ENCODE data around the gene KRT32. TPM values are rescaled to one million over a fixed set of nuclear protein-coding genes. Genes with fewer than 3 reads are reported as not detected.

KRT32 gene
- 0.72 TPM in 1 of 2 replicates, not detected in the other for total RNA-seq (2014; rRNA removed; shearing (Covaris generic); ENCODE audit: low replicate concordance)

DNA sequence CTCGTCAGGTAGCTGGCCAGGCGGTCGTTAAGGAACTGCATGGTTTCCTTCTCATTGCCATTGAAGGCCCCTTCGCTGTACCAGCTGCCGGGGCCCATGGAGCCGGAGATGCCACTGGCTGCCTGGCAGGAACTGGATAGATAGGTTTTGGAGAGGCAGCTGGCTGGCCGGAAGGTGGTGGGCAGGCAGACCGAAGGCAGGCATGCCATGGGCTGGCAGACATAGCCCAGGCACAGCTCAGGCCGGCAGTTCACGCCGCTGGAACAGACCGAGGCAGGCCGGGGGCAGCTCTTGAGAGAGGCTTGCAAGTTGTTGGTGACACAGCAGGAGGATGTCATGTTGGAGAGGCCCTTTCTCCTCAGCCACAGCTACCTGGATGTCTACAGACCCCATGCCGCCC, at the start of gene KRT32:
Gene KRT32 (minus strand): TSS at position 399 of the 400 bp plus-strand sequence. CDS start 61 bp downstream, at position 338.
- Histone ChIP-seq H3K27me3 (no peaks in the 10 kb centered on the region), H3K4me3 (no peak within 1 kb of the TSS), H3K9me3 (peaks cover 23% of the 10 kb centered on the region), H3K36me3 (no peaks in the 10 kb centered on the region; the same call in 1 of the 2 replicates)
- no peak for DNase-seq

- no peaks in the 10 kb centered on the region for H3K9me3 ChIP-seq
These were observed 49.7 kb upstream of the KRT32 start for GRCh38 chr17:41516830-41517283.

GRCh38 chr17:41516147-41516829, 49.1 kb upstream of the KRT32 start:
- Histone ChIP-seq H3K4me3 (no peak overlapping the region; the same call in 1 of the 2 replicates), H3K36me3 (peaks cover 43% of the 10 kb centered on the region), H3K27me3 (no peaks in the 10 kb centered on the region), H3K9me3 (no peaks in the 10 kb centered on the region)
- DNase-seq: no peak

More at GRCh38 chr17:41516830-41517283, 49.7 kb upstream of the KRT32 start:
- peak overlapping the region; percentile 31 for H3K4me3 ChIP-seq
- H3K36me3 ChIP-seq: peaks cover 43% of the 10 kb centered on the region
- no peak for DNase-seq
- no peaks in the 10 kb centered on the region for H3K27me3 ChIP-seq

DNA sequence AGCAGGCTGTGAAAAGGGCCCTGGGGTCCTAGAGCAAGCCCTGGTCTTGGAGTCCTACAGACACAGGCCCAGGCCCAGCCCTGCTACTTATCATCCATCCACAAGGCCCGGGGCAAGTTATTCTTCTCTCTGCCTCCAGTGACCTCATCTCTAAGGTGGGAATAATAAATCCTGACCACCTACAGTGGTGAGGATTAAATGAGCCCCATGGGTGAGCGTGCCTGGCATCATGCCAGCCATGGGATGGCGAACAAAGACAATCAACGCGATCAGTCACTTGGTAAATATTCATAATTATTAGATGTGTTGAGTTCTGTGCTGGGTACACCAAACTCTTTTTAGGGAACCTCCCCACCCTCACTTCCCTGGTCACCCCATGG, 46.0 kb upstream of the KRT32 start:
- Histone ChIP-seq H3K9me3 (no peaks in the 10 kb centered on the region; the same call in 1 of the 2 replicates), H3K36me3 (peaks cover 43% of the 10 kb centered on the region), H3K27me3 (no peaks in the 10 kb centered on the region), H3K4me3 (no peak overlapping the region)
- no peak for DNase-seq

GRCh38 chr17:41512546-41513167, 45.5 kb upstream of the KRT32 start:
- H3K4me3 ChIP-seq: no peak overlapping the region
- no peak for DNase-seq
- H3K36me3 ChIP-seq: peaks cover 41% of the 10 kb centered on the region
- H3K27me3 ChIP-seq: no peaks in the 10 kb centered on the region
- H3K9me3 ChIP-seq: no peaks in the 10 kb centered on the region; the same call in 1 of the 2 replicates

- no peak overlapping the region for H3K4me3 ChIP-seq
- H3K36me3 ChIP-seq: peaks cover 36% of the 10 kb centered on the region
- no peaks in the 10 kb centered on the region for H3K27me3 ChIP-seq
- no peaks in the 10 kb centered on the region; the same call in 1 of the 2 replicates for H3K9me3 ChIP-seq
- DNase-seq: no peak
These were observed 44.5 kb upstream of the KRT32 start for GRCh38 chr17:41511716-41512115.

DNA sequence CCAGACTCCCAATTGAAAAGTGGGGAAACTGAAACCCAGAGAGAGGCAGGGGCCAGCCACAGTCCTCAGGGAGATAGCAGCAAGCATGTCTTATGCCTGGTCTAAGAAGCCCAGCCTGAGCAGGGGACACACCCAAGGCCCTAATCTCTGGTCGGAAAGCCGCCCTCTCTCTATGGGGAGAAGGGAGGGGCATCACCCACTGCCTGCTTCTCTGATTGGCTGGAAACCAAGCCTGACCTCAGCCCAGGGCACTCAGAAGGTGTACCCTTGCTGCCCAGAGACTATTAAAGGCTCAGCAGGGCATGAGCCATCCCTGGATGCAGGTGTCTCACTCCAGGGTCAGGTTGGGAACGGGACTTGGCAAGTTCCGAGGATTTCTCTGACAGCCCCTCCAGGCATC, 43.9 kb upstream of the KRT32 start:
- H3K4me3 ChIP-seq: no peak overlapping the region
- peaks cover 30% of the 10 kb centered on the region for H3K36me3 ChIP-seq
- no peaks in the 10 kb centered on the region; the same call in 1 of the 2 replicates for H3K9me3 ChIP-seq
- DNase-seq: no peak
- H3K27me3 ChIP-seq: no peaks in the 10 kb centered on the region

GRCh38 chr17:41510251-41511065, 43.3 kb upstream of the KRT32 start:
- Histone ChIP-seq H3K27me3 (no peaks in the 10 kb centered on the region), H3K9me3 (no peaks in the 10 kb centered on the region; the same call in 1 of the 2 replicates), H3K36me3 (peaks cover 24% of the 10 kb centered on the region), H3K4me3 (no peak overlapping the region)
- DNase-seq: no peak

DNA sequence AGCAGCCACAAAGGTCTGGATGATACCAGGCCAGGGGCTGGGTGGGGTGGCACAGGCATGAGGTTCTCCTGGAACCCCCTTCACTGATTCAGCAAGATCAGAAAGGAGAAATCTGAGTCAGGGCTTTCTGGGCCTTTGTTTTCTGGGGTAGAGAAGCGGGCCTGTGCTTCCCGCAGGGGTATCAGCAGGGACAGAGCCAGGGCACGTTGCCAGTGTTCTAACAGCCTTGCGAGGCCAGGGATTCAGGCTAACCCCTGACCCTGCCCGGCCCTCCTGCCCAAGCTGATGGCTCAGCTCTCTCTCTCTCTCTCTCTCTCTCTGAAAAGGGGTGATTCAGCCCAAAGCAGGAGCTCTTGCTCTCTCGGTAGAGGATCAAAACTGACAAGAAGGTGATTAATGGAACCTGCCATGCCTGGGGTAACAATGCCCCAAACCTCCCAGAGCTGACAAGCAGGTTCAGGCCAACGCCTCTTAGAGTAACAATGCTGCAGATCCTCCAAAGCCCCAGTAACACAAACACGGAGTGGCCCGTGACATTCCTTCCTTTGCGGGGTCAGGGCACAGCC, 40.2 kb upstream of the KRT32 start:
- Histone ChIP-seq H3K9me3 (no peaks in the 10 kb centered on the region; the same call in 1 of the 2 replicates), H3K36me3 (no peaks in the 10 kb centered on the region), H3K4me3 (no peak overlapping the region), H3K27me3 (no peaks in the 10 kb centered on the region)
- DNase-seq: no peak

DNA sequence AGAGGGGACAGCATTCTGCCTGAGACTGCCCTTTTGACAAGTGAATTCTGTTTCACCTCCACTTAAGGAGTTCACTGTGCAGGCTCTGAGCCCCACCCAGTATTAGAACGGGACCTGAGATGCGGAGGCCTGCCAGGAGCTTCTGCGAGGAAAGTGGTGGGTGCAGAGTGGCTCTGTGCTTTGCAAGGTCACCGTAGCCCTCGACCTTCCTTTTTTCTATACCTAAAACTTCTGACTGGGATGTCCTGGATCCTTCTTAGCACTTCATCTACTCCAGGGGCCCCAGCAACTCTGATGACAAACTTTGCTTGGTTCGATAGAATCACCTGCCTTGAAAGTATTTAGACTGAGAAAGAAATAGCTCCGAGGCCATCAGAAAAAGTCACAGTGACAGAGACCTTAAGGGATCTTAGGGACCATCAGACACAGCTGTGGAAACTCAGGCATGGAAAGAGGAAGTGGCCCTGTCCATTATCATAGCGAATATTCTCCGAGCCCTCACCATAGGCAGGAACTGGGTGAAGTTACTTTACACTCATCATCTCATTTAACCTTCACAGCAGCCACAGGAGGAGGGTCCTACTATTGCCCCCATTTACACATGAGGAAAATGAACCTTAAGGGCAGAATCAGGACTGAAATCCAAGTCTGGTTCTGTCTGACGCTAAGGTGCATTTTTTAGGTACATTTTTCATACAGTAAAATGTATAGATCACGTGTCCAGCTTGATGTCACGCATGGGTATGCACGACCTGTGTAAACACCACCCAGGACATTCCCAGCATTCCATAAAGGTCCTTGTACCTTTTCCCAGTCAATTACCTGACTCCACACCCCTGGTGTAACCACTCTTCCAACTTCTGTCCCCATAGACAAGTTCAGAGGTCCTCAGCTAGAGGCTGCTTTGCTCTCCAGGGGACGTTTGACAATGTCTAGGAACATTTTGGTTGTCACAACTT, 38.9 kb upstream of the KRT32 start:
- H3K27me3 ChIP-seq: no peaks in the 10 kb centered on the region
- H3K36me3 ChIP-seq: no peaks in the 10 kb centered on the region
- no peaks in the 10 kb centered on the region; the same call in 1 of the 2 replicates for H3K9me3 ChIP-seq
- H3K4me3 ChIP-seq: no peak overlapping the region
- no peak for DNase-seq

DNA sequence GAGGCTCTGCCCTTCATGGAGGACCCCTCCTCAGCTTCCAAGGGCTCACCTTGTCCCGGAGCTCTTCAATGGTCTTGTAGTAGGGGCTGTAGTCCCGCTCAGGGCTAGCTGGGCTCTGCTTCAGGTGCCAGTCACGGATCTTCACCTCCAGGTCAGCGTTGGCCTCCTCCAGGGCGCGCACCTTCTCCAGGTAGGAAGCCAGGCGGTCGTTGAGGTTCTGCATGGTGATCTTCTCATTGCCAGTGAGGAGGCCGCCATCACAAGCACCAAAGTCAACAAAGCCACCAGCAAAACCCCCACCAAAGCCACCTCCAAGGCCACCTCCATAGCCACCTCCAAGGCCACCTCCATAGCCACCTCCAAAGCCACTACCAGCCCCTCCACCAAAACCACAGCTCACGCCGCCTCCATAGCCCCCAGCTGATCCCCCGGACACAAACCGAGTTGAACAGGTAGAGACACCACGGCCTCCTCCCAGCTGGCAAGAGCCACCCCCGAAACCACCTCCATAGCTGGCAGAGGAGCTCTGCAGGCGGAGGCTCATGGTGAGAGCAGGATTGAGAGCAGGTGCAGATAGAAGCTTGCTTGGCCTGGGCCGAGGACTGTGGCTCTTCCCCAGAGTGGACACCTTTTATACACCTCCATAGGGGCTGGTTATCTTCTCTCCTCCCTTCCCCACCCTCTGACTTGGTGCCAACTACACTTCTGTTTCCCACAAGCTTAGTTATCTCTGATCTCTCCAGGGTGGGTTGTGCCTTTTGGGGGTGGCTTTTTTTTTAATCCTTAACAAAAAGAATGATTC, 38.0 kb upstream of the KRT32 start, which contains the start of gene KRT13:
Gene KRT13 (minus strand): TSS at position 606 of the 802 bp plus-strand sequence. CDS start 62 bp downstream, at position 544.
- Histone ChIP-seq H3K36me3 (no peaks in the 10 kb centered on the region), H3K27me3 (no peaks in the 10 kb centered on the region), H3K9me3 (no peaks in the 10 kb centered on the region; the same call in 1 of the 2 replicates), H3K4me3 (no peak within 1 kb of the TSS)
- DNase-seq: no peak

- Histone ChIP-seq H3K36me3 (no peaks in the 10 kb centered on the region), H3K27me3 (no peaks in the 10 kb centered on the region), H3K9me3 (no peaks in the 10 kb centered on the region), H3K4me3 (no peak overlapping the region)
- peak; percentile 86 for DNase-seq
These were observed 37.2 kb upstream of the KRT32 start for GRCh38 chr17:41504246-41504977.

GRCh38 chr17:41503202-41503601, 36.0 kb upstream of the KRT32 start:
- Histone ChIP-seq H3K4me3 (no peak overlapping the region), H3K9me3 (no peaks in the 10 kb centered on the region), H3K36me3 (no peaks in the 10 kb centered on the region), H3K27me3 (no peaks in the 10 kb centered on the region)
- DNase-seq: no peak
